ENCODE data around the gene FCGR3B. TPM values are rescaled to one million over a fixed set of nuclear protein-coding genes. Genes with fewer than 3 reads are reported as not detected.
"Not testable (repeated sequence)": the region's sequence is repeated elsewhere in the genome, so short reads cannot be mapped to it uniquely, and the experiment has no call there.

Gene FCGR3B
- total RNA-seq, 3 donors from 2014 or later (not counting 1 experiment from before 2014, with no cell fraction given) = 12.8 to 29.6 (median 18.2) TPM

DNA sequence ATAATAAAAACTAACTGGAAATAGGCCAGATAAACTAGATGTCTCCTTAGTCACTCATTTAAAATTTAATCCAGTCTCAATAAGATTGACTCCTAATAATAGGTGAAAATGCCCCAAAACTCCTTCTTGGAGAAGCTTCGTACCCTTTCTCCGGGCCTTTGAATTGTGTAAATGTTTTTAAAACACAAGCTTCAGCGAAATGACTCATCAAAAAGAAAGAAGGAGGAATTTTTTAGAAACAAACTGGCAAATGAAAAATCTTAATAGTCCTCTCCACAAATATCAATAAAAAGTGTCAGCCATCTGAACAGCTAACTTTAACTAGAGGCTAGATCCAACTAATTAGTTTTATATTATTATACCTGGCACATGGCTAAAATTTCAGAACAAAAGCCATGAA lies 33.9 kb downstream of the FCGR3B start:
- H3K4me1 ChIP-seq (ENCODE audit: control insufficient read depth, insufficient read depth, low read length); H3K9me3 ChIP-seq (ENCODE audit: control insufficient read depth, insufficient read depth, low read length); H3K27me3 Mint-ChIP-seq (ENCODE audit: low read depth in 2 of 2); H3K36me3 ChIP-seq (ENCODE audit: control insufficient read depth, insufficient read depth, low read length); H3K4me3 Mint-ChIP-seq; ATAC-seq; H3K9me3 Mint-ChIP-seq; H3K27me3 ChIP-seq (ENCODE audit: control insufficient read depth, insufficient read depth, low read length); intact Hi-C loops (cut with micrococcal nuclease); H3K36me3 Mint-ChIP-seq; H3K4me1 Mint-ChIP-seq; H3K4me3 ChIP-seq (ENCODE audit: low read length); H3K27ac Mint-ChIP-seq; DNase-seq; H3K27ac ChIP-seq (ENCODE audit: low read length): not testable (repeated sequence)
- no CpG with 5 or more reads among the region's 3 CpGs for WGBS (ENCODE audit: insufficient coverage)

DNA sequence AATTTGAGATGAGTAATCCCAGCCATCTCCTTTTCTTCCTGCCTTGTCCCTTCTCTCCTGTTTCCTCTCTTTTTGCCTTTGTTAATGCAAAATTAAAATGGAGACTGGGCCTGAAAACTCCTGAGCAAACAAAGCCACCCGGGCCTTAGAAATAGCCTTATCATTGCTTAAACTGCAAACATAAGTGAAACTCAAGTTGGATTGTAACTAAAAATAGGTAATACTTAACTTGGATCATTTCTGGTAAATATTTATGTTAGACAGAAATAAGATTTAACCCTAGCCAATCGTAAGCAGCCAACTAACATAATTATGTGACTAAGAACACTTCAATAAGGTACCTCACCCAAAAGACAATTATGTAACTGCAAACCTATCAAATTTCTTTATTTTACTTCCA lies 35.4 kb downstream of the FCGR3B start:
- intact Hi-C loops (cut with micrococcal nuclease) = not testable (repeated sequence)
- WGBS (ENCODE audit: insufficient coverage) = no CpG with 5 or more reads among the region's 2 CpGs

DNA sequence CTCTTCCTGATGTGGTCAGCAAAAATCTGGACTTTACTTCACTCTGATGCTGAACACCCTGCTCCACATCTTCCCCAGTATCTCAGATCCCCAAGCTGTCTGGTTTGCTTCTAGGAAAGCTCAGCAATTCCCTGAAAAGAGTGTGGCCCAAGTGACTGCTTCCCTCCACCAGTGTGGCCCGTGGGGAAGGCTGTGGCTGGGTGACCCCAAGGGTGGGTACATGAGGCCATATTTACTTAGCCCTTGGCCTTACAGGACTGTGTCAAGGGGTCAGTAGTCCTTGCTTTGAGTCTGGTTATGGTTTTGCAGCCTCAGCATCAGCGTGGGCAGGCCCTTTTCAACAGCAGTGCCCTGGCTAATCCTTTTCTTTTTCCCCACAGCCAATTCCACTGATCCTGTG lies 35.8 kb downstream of the FCGR3B start:
- H3K4me1 ChIP-seq (ENCODE audit: control insufficient read depth, insufficient read depth, low read length); H3K4me1 Mint-ChIP-seq; H3K27me3 Mint-ChIP-seq (ENCODE audit: low read depth in 2 of 2); H3K27ac ChIP-seq (ENCODE audit: low read length); H3K36me3 ChIP-seq (ENCODE audit: control insufficient read depth, insufficient read depth, low read length); H3K27ac Mint-ChIP-seq; H3K9me3 Mint-ChIP-seq; H3K27me3 ChIP-seq (ENCODE audit: control insufficient read depth, insufficient read depth, low read length); intact Hi-C loops (cut with micrococcal nuclease); DNase-seq; H3K4me3 Mint-ChIP-seq; H3K36me3 Mint-ChIP-seq; H3K4me3 ChIP-seq (ENCODE audit: low read length); H3K9me3 ChIP-seq (ENCODE audit: control insufficient read depth, insufficient read depth, low read length); ATAC-seq: not testable (repeated sequence)
- 100% methylated on average over 2 of the region's 2 CpGs for WGBS (ENCODE audit: insufficient coverage)

More for the DNA sequence above, 35.4 kb downstream of the FCGR3B start:
- not testable (repeated sequence) for H3K27me3 Mint-ChIP-seq (ENCODE audit: low read depth in 2 of 2); DNase-seq; H3K4me1 Mint-ChIP-seq; H3K27ac Mint-ChIP-seq; H3K36me3 ChIP-seq (ENCODE audit: control insufficient read depth, insufficient read depth, low read length); H3K36me3 Mint-ChIP-seq; H3K9me3 Mint-ChIP-seq; H3K4me3 ChIP-seq (ENCODE audit: low read length); H3K4me3 Mint-ChIP-seq; H3K27me3 ChIP-seq (ENCODE audit: control insufficient read depth, insufficient read depth, low read length); H3K4me1 ChIP-seq (ENCODE audit: control insufficient read depth, insufficient read depth, low read length); ATAC-seq; H3K9me3 ChIP-seq (ENCODE audit: control insufficient read depth, insufficient read depth, low read length); H3K27ac ChIP-seq (ENCODE audit: low read length)

DNA sequence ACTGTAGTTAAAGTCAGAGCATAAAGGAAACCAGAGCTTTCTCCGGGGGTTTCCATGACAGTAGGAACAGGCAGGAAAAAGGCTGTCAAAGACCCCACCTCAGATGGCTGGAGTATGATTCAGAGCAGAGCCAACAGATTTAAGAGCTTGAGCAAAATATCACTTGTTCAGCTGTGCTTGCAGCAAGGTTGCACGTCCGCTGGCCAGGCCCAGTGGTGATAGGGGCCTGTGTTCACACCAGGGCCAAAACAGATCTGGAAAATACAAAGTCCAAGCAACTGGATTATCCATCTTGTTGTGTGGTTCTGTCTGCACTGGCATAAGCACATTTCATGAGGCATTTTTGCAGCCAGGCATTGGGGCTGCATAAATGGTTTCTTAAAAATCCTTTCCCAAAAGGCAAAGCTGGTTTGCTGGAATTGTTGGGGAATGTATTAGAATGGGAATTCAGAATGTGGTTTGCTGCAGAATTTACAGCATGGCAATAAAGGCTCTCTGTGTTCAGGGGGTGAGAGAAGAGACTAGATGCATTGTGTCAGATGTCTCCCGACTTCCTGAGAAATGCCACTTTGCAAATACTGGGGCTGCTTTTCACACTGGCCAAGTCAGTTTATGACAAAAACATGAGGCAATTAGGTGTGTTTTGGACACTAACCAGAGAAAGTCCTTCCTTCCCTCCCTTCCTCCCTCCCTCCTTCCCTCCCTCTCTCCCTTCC lies 36.5 kb downstream of the FCGR3B start:
- H3K4me1 Mint-ChIP-seq; H3K27ac Mint-ChIP-seq; ATAC-seq; H3K4me3 Mint-ChIP-seq; H3K27me3 Mint-ChIP-seq (ENCODE audit: low read depth in 2 of 2); H3K36me3 Mint-ChIP-seq; H3K9me3 Mint-ChIP-seq; intact Hi-C loops (cut with micrococcal nuclease); DNase-seq; H3K9me3 ChIP-seq (ENCODE audit: control insufficient read depth, insufficient read depth, low read length); H3K27me3 ChIP-seq (ENCODE audit: control insufficient read depth, insufficient read depth, low read length); H3K4me1 ChIP-seq (ENCODE audit: control insufficient read depth, insufficient read depth, low read length); H3K27ac ChIP-seq (ENCODE audit: low read length); H3K4me3 ChIP-seq (ENCODE audit: low read length); H3K36me3 ChIP-seq (ENCODE audit: control insufficient read depth, insufficient read depth, low read length): not testable (repeated sequence)
- WGBS (ENCODE audit: insufficient coverage) = 54% methylated on average over 2 of the region's 4 CpGs

DNA sequence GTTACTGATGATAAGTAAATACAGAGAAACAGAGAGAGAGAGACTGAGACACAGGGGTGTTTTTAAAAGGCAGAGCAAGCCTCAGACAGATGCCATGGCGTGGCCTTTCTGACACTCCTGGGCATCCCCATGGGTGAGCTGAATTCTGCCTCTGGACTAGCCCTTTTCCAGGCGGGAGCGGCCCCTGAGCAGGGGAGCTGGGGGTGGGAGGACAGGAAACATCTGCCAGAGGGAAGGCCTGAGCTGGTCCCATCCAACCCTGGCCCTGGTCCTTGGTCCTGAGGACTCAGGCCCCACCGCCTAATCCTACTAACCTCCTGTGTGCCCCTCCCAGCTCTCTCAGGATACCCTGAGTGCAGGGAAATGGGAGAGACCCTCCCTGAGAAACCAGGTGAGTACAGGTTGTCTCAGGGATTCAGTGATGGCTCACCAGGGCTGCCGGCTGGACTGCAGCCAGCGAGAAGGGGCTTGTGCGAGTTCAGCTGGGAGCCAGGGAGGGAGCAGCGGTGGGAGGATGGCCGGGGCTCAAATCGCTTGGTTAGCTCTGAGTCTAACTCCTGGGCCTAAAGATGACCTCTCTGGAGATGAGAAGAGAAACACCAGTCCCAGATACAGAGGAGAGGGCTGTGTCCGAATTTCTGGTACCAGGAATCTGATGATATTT lies 37.8 kb downstream of the FCGR3B start:
- H3K4me3 Mint-ChIP-seq; H3K36me3 ChIP-seq (ENCODE audit: control insufficient read depth, insufficient read depth, low read length); H3K27me3 Mint-ChIP-seq (ENCODE audit: low read depth in 2 of 2); H3K27ac Mint-ChIP-seq; intact Hi-C loops (cut with micrococcal nuclease); DNase-seq; H3K36me3 Mint-ChIP-seq; H3K9me3 ChIP-seq (ENCODE audit: control insufficient read depth, insufficient read depth, low read length); H3K27ac ChIP-seq (ENCODE audit: low read length); H3K9me3 Mint-ChIP-seq; H3K4me1 ChIP-seq (ENCODE audit: control insufficient read depth, insufficient read depth, low read length); H3K27me3 ChIP-seq (ENCODE audit: control insufficient read depth, insufficient read depth, low read length); H3K4me1 Mint-ChIP-seq; H3K4me3 ChIP-seq (ENCODE audit: low read length); ATAC-seq: not testable (repeated sequence)
- 96% methylated on average over 11 of the region's 11 CpGs for WGBS (ENCODE audit: insufficient coverage)

DNA sequence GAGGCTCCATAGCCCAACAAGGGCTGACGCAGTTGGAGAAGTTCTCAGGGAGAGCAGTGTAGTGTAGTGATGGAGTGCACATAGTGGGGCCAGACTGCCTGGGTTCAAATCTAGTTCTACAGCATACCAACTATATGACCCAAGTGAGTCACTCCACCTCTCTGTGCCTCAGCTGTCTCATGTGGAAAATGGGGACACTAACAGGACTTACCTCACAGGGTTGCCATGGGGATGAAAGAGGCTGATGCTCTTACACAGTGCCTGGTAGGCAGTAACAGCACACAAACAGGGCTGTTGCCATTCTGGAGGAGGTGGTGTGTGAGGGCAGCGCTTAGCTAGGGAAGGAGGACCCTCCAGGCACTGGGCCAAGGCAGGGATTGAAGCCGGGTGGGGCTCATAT lies 38.4 kb downstream of the FCGR3B start:
- WGBS (ENCODE audit: insufficient coverage) = no CpG with 5 or more reads among the region's 3 CpGs
- DNase-seq; H3K27me3 ChIP-seq (ENCODE audit: control insufficient read depth, insufficient read depth, low read length); H3K4me1 ChIP-seq (ENCODE audit: control insufficient read depth, insufficient read depth, low read length); H3K27ac ChIP-seq (ENCODE audit: low read length); H3K4me1 Mint-ChIP-seq; H3K36me3 ChIP-seq (ENCODE audit: control insufficient read depth, insufficient read depth, low read length); H3K36me3 Mint-ChIP-seq; H3K9me3 ChIP-seq (ENCODE audit: control insufficient read depth, insufficient read depth, low read length); intact Hi-C loops (cut with micrococcal nuclease); H3K27me3 Mint-ChIP-seq (ENCODE audit: low read depth in 2 of 2); H3K4me3 ChIP-seq (ENCODE audit: low read length); H3K27ac Mint-ChIP-seq; H3K4me3 Mint-ChIP-seq; H3K9me3 Mint-ChIP-seq: not testable (repeated sequence)
- ATAC-seq = peak in 1 of 3 donors; percentile 40

DNA sequence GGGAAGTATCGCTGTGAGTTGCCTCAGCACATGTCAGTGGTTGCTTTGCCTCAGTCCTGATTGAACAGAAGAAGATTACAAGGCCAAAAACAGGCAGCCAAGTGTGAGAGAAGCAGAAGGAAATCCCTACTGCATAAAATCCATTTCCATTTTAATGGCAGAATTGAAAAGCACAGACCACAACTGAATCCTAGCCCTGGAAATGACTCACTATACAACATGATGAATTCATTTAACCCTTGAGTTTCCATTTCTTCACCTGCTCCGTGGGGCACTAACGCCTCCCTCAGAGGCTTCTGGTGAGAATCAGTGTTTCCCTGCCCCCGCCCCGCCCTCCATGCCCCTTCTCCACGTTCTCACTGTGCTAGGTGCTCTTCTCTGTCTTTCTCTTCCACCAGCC lies 41.1 kb downstream of the FCGR3B start:
- DNase-seq; H3K9me3 Mint-ChIP-seq; ATAC-seq; H3K4me3 ChIP-seq (ENCODE audit: low read length); H3K27me3 Mint-ChIP-seq (ENCODE audit: low read depth in 2 of 2); H3K27me3 ChIP-seq (ENCODE audit: control insufficient read depth, insufficient read depth, low read length); H3K9me3 ChIP-seq (ENCODE audit: control insufficient read depth, insufficient read depth, low read length); H3K27ac Mint-ChIP-seq; H3K4me3 Mint-ChIP-seq; H3K4me1 ChIP-seq (ENCODE audit: control insufficient read depth, insufficient read depth, low read length); H3K36me3 ChIP-seq (ENCODE audit: control insufficient read depth, insufficient read depth, low read length); intact Hi-C loops (cut with micrococcal nuclease); H3K4me1 Mint-ChIP-seq; H3K27ac ChIP-seq (ENCODE audit: low read length); H3K36me3 Mint-ChIP-seq: not testable (repeated sequence)
- 47% methylated on average over 1 of the region's 6 CpGs for WGBS (ENCODE audit: insufficient coverage)

DNA sequence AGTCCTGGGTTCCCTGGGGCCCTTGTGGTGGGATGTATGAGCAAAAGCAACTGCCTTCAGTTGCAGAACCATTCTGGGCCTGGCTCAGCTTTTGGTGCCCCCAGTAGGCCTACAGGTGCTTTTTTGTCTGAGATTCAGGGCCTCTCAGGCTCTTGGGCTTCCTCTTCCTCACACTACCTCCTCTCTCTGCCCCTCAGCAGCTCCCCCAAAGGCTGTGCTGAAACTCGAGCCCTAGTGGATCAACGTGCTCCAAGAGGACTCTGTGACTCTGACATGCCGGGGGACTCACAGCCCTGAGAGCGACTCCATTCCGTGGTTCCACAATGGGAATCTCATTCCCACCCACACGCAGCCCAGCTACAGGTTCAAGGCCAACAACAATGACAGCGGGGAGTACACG lies 41.6 kb downstream of the FCGR3B start:
- H3K4me3 ChIP-seq (ENCODE audit: low read length); intact Hi-C loops (cut with micrococcal nuclease); H3K9me3 ChIP-seq (ENCODE audit: control insufficient read depth, insufficient read depth, low read length); H3K4me1 Mint-ChIP-seq; H3K9me3 Mint-ChIP-seq; ATAC-seq; H3K27ac ChIP-seq (ENCODE audit: low read length); H3K4me3 Mint-ChIP-seq; DNase-seq; H3K27me3 Mint-ChIP-seq (ENCODE audit: low read depth in 2 of 2); H3K4me1 ChIP-seq (ENCODE audit: control insufficient read depth, insufficient read depth, low read length); H3K36me3 Mint-ChIP-seq; H3K36me3 ChIP-seq (ENCODE audit: control insufficient read depth, insufficient read depth, low read length); H3K27me3 ChIP-seq (ENCODE audit: control insufficient read depth, insufficient read depth, low read length); H3K27ac Mint-ChIP-seq: not testable (repeated sequence)
- WGBS (ENCODE audit: insufficient coverage) = 88% methylated on average over 5 of the region's 8 CpGs

All from natural killer cell (primary cell).